GM18520 (cell line): ENCODE data around the gene P2RX2.
"Not testable (repeated sequence)": the region's sequence is repeated elsewhere in the genome, so short reads cannot be mapped to it uniquely, and the experiment has no call there.

Experiments used
- ATAC-seq: cut with Tn5 transposase; IDR thresholded peaks from one replicate; pipeline ENCODE4 v1.9.1; 2021; ENCODE audit not compliant: unreplicated experiment

P2RX2 gene

DNA sequence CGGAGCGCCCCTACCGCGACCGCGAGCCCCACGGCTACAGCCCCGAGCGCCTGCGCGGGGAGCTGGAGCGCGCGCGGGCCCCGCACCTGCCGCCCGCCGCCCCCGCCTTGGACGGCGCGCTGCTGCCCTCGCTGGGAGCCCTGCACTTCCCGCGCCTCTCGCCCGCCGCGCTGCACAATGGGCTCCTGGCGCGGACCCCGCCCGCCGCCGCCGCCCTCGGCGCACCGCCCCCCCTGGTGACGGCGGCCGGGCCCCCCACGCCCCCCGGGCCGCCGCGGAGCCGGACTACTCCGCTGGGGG lies 35.2 kb upstream of the P2RX2 start:
- no peak for ATAC-seq

DNA sequence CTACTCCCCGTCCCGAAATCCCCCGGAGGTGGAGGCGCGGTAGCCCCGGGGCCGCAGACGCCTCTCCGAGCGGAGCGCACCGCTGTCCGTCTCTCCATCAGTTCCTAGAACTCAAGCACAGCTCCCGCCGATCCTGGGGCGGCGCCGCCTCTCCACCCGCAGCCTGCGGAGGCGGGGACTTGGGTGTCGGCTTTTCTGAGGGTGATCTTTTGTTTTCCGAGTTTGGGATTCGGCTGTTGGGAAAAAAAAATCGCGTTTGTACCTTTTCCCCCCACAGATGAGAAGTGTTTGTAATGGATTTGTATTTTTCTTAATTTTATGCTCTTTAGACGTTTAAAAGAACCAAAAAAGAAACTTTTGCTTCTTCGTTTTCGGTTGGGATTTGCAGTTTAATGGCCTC lies 34.8 kb upstream of the P2RX2 start:
- ATAC-seq = no peak

DNA sequence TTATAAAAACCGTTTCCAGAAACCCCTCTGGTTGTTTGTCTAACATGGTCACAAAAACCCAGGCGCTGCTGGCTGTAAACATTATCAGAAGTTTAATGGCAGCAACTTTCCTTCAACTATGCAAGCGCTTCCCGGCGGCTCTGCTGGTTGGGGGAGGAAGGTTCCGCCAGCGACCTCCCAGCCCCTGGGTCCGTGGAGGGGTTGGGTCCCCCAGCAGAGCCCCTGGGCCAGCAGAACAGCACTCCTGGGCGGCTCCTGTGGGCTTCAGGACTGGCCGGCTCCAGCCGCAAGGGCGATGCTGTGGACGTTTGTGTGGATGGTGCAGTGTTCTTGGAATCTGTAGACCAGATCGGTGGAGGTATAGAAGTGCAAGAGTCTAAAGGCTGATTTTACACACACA lies 34.1 kb upstream of the P2RX2 start:
- ATAC-seq = no peak

DNA sequence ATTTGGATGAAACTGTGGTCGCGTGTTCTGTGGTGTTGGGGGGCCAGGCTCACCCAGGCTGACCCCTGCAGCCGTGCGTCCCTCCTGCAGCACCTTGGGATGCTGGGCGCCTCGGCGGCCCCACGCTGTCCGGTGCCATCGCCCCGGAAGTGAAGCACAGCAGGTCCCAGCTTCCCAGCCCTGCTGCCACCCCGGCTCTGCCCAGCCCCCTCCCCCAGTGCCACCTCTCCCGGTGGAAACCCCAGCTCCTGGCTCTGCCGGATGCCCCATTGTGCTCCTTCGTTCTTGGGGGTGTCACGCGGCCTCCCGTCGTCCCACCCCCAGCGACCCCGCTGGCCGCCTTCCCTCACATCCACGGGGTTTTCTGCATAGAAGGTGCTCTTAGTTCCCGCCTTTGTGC lies 33.4 kb upstream of the P2RX2 start:
- no peak for ATAC-seq

DNA sequence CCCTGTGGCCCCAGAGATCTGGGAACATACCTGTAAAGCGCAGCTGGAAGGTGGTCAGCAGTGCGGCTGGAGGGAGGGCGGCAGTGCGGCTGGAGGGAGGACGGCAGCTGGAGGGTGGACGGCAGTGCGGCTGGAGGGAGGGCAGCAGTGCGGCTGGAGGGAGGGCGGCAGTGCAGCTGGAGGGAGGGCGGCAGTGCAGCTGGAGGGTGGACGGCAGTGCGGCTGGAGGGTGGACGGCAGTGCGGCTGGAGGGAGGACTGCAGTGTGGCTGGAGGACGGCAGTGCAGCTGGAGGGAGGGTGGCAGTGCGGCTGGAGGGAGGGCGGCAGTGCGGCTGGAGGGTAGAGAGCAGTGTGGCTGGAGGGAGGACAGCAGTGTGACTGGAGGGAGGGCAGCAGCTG lies 31.6 kb upstream of the P2RX2 start:
- ATAC-seq = no peak

DNA sequence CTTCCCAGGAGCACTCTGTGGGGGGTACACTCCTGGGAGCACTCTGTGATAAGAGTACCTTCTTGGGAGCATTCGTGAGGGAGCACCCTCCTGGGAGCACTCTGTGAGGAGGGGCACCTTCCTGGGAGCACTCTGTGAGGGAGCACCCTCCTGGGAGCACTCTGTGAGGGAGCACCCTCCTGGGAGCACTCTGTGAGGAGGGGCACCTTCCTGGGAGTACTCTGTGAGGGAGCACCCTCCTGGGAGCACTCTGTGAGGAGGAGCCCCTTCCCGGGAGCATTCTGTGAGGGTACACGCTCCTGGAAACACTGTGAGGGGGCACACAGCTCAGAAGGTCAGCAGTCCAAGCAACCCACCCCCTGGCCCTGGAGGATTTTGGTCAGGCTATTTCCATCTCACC lies 30.8 kb upstream of the P2RX2 start:
- no peak for ATAC-seq

DNA sequence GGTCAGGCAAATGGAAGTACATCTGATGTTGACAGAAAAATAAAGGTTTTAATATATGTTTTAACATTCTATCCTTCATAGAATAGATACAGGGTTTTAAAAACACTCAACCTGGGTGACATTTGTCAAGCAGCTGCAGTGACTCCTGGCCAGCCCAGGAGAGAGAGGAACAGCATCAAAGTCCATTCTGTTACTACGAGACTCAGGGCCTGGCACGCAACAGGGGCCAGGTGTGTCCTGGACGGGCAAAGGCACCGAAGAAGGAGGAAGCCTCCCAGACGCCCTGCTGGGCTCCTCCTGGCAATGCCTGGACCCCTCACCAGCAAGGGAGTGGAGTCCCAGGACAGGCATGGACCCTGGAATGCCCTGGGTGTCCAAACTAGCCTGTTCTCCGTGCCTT lies 30.3 kb upstream of the P2RX2 start:
- ATAC-seq = no peak

DNA sequence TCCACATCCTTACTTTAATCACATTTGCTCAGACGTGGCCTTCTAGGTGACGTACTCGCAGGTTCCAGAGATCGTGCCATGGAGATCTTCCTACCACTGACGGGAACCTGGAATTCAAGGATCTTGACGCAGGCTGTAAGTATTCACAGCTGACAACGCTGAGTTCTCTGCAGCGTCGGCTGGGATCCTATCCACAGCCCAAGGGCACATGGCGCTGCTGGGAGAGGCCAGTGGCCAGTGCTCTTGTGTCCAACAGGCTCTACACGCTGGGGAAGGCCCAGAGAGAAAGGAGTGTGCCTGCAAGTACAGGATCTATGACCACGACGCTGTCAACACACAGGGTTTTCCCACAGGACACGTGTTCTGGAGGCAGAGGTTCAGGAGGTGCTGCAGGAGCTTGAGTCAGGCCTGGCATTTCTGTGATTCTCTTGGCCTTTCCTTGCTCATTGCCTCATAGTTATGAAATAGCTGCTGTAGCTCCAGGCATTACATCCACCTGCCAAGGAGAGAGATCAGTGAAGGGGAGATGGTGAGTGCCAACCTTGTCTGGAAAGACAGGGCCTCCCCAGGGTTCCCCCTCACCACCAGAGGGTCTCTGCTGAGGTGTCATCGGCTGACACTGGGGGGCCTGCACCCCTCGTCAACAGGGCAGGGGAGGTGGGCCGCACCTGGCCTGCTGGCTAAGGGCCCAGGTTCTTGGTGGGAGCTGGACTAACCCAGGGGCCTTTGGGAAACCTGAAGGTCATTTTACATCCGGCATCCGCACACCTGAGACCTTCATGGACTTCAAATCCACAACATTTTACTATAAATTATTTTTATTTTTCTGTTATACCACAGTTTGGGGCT lies 29.5 kb upstream of the P2RX2 start:
- ATAC-seq = no peak

DNA sequence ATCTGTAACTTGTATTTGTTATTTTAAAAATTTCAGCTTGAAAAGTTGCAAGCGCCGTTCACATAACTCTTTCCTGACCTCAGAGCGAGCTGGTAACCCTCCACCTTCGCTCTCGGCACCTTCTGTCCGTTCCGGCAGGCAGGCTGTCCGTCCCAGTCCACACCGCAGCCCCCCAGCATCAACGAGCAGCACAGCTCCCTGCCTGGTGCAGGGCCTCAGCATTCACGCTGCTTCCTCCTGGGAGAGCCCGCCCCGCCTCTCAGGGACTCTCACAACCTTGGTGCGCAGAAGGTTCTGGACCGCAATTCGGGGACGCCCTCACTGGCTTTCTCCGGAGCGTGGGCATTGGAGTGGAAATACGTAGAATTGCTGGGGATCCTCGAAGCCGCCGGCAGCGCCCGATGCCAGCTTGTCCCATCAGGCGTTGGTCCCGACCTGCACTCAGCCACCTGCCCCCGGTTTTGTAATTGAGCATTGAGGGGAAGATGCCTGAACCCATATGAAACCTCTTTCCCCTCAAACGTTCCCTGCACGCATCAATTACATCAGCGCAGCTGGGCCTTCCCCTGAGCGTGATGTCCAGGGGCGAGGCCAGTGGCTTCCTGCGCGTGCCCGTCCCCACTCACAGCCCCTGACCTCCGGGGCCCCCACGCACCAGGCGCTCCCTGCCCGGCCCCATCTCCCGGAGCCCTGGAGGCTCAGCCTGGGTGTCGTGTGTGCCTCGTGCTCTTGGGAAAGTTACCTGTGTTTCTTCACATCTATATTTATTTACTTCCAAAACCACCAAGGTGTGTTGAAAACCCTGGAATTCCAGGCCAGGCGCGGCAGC lies 27.3 kb upstream of the P2RX2 start:
- no peak for ATAC-seq

DNA sequence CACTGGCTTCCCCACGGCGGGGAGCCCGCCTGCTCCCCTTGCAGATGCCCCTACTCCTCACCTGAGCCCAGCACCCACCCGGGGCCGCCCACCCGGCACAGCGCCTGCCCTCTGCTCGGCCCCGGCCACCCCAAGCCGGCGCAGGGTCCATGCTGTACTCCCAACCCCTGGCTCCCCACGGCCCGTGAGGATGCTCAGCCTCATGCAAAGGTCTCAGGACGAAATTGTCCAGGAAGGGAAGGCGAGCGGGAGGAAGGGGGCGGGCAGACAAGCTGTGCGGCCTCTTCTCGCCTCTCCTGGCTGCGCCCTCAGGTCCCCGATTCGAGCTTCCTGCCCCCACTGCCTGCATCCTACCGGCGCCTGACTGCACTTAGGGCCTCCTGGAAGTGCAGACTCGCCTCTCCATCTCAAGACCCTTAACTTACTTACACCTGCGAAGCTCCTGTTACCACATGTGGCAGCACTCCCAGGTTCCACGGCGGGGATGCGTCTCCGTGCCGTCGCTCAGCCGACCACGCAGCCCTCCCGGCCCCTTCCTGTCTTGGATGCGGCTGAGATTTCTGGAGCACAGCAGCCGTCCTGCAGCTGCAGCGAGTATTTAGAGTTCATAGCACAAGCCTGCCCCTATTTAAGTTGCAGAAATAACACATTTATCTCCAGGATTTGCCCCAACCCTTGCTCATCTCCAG lies 26.1 kb upstream of the P2RX2 start:
- ATAC-seq = no peak

DNA sequence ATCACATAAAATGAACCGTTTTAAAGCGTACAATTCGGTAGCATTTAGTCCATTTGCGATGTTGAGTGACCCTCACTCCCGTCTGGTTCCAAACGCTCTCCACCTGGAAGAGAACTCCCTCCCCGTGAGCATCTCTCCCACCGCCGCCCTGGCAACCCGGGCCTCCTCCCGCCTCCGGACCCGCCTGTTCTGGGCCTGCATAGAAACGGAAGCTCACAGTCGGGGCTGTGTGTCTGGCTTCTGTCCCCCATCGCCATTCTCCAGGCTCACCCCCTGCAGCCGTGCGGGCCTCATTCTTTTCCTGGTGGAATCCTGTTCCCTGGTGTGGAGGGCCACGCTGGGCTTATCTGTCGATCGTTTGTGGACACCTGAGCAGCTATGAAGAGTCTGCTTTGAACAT lies 25.5 kb upstream of the P2RX2 start:
- no peak for ATAC-seq

DNA sequence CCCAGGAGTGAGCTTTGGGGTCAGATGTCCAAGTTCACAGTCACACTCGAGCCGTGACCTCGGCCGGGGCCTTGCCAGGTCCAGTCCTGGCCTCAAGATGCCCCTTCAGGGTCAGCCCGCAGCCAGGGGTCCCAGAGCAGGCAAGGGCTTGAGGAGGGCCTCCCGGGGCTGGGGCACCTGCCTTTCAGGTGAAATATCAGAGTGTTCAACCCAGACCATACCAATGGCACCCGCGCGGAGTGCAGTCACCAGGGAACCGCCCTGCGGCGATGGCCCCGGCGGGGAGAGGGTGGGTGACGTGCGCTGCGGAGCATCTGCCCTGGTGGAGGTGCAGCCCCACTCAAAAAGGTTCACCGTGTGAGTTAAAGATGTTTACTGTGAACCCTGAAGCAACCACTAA lies 25.1 kb upstream of the P2RX2 start:
- ATAC-seq = no peak

DNA sequence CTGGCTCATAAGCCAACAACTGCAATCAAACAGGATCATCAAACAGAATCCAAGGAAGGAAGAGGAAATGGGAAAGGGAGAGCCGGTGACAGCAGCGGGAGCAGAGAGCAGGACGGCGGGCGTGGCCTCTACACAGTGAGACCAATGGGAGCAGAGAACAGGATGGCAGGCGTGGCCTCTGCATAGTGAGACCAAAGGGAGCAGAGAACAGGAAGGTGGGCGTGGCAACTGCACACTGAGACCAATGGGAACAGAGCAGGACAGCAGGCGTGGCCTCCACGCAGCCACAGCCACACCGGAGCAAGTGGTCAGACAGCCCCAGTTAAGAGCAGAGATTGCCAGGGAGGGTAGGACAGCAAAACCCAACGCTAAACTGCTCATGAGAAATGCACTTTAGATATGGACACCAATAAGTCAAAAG lies 24.6 kb upstream of the P2RX2 start:
- ATAC-seq = no peak

DNA sequence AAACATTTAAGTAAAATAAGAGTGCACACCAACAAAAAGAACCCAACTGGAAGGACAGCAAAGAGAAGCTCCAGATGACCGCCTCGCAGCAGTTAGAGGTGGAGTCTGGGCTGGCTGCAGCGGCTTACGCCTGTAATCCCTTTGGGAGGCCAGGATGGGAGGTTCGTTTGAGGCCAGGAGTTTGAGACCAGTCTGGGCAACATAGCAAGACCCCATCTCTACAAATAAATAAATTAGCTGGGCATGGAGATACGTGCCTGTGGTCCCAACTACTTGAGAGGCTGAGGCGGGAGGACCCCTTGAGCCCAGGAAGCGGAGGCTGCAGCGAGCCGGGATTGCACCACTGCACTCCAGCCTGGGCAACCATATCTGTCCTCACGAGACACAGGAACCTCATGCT lies 23.4 kb upstream of the P2RX2 start:
- no peak for ATAC-seq

DNA sequence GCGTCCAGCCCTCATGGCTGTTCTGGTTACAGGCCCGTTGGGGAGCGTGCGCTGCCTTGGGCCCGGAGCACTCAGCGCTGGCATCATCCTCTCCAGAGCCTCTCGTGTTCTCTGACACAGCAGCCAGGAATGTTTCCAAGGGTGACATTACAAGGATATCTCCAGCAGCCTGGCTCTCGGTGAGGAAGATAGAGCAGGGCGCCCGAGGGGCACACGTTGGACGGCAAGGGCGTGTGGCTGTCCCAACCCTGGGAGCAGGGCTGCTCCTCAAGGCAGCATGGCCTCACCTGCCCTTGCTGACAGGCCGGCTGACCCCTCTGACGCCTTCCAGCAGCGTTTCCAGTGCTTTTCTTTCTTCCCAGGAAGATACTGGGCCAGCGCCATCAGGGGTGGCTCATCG lies 22.6 kb upstream of the P2RX2 start:
- no peak for ATAC-seq

DNA sequence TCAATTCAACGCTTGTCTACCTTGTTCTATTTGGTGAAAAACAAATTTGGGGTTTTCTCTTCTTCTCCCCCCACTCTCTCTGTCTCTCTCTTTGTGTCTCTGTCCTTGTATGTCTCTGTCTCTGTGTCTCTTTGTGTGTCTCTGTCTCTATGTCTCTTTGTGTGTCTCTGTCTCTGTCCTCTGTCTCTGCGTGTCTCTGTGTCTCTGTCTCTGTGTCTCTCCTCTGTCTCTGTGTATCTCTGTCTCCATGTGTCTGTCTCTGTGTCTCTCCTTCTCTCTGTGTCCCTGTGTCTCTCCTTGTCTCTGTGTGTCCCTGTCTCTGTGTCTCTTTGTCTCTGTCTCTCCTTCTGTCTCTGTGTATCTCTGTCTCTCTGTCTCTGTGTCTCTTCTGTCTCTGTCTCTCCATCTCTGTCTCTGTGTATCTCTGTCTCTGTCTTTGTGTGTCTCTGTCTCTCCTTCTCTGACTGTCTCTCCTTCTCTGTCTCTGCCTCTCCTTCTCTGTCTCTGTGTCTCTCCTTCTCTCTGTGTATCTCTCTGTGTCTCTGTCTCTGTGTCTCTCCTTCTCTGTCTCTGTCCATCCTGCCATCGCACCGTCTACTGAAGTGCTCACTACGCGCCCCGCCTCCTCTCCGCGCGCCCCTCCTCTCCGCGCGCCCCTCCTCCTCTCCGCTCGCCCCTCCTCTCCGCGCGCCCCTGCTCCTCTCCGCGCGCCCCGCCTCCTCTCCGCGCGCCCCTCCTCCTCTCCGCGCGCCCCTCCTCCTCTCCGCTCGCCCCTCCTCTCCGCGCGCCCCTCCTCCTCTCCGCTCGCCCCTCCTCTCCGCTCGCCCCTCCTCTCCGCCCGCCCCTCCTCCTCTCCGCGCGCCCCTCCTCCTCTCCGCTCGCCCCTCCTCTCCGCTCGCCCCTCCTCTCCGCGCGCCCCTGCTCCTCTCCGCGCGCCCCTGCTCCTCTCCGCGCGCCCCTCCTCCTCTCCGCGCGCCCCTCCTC lies 21.0 kb upstream of the P2RX2 start:
- no peak for ATAC-seq

DNA sequence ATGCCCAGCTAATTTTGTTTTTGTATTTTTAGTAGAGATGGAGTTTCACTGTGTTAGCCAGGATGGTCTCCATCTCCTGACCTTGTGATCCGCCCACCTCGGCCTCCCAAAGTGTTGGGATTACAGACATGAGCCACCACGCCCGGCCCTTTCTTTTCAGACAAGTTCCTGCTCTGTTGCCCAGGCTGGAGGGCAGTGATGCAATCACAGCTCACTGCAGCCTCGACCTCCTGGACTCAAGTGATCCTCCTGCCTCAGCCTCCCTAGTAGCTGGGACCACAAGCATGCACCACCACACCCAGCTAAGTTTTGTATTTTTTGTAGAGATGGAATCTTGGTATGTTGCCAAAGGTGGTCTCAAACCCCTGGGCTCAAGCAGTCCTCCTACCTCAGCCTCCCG lies 19.1 kb upstream of the P2RX2 start:
- ATAC-seq = not testable (repeated sequence)

DNA sequence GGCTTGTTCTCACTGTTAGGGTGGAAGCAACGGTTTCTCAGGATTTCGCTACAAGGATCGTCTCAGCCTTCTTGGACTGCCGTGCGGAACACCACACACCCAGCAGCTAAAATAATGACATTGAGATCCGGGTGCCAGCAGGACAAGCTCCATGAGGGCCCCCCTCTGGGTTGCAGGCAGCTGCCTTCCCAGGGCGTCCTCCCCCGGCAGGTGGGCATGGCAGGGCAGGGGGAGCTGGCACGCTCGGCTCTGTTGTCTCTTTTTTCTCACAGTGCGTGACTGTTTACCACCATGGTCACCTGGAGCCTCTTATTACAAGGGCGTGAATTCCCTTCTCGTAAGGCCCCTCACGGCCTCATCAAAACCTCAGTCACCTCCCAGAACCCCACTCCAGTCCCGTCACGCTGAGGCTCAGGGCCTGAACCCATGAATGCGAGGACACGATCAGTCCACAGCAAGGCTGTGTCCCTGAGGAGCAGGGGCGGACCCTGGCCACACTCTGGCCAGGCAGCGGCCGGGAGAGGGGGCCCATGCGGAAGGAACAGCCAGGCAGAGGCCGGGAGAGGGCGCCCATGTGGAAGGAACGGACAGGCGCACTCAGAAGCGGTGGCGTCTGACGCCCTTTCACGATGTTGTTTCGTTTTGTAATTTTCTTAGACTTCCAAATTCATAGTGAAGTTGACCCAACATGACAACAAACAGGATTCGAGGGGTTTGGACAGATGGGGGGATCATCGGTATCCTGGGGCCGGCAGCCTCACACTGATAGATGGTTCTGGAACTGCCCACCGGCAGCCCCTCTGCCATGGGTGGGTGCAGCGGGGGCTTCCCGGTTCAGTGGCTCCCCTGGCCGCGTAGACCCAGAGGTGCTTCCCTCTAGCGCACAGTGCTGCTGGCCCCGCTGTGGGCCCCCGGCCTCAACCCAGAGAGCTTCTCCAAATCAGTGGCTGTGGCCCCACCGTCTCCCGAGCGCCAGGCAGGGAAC lies 18.2 kb upstream of the P2RX2 start:
- ATAC-seq = no peak

DNA sequence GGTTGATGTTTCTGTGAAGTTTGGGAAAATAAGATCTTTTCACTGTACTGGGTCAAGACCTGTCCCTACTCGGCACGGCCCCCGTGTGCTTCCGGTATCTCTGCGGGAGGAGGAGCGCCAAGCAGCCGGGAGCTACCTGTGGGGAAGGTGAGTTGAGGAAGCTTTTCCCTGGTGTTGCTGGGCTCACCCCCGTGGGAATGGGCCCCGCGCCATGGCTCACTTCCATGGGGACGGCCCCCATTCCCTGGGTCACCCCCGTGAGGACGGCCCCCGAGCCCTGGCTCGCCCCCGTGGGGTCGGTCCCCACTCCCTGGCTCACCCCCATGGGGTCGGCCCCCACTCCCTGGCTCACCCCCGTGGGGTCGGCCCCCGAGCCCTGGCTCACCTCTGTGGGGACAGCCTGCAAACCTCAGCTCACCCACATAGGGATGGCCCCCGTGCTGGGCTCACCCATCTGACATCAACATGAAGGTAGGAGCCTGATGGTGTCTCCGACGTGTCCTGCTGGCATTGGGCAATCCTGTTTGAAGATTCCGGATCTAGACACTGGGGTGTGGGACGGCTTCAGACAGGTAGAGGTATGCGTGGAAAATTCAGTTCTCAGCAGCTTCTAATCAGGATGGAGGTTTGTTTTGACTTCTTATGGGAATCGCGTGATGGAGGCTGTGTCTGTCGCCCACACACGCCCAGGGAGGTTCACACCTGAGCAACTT lies 17.2 kb upstream of the P2RX2 start:
- ATAC-seq = no peak
